ENCODE measurements around the gene TSPEAR. TPM values are rescaled to one million over a fixed set of nuclear protein-coding genes. Genes with fewer than 3 reads are reported as not detected.

The TSPEAR gene
- total and polyA plus RNA-seq, 2 of the 13 experiments (the other 11 are each of a cell fraction or from before 2014, with no cell fraction given) = 0.07 to 0.32 TPM

DNA sequence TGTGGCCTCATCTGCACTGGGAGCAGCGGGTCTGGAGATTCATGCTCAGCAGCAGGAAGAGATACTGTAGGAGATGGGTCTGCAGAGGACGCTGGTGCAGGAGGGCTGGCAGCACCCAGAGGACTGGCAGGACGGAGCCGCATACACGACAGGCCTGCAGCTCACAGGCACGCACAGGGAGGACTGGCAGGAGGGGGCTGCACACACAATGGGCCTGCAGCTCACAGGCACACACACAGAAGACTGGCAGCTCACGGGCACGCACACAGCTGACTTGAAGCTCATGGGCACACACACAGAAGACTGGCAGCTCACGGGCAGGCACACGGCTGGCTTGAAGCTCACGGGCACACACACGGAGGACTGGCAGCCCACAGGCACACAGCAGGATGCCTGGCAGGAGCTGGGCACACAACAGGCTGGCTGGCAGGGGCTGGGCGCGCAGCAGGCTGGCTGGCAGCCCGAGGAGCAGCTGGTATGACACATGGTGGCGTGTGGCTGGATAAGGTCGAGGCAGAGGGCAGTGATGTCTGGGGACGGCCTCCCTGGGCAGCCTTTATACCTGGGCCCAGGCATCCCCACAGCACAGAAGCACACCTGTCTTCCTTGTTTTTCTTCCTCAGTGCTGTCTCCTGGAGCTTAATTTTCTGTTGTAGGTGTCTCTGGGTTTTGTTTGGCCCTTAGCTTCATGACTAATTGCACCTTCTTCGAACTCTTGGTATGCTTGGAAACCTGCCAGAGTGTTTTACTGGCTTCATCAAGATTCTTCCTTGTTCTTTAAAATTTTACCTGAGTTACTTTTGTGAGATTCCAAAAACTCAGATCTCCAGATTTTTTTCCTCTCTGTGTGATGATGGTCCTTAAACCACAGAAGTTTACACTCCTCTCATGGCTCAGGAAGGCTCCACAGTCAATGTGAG, 44.7 kb downstream of the TSPEAR start, which contains the start of gene KRTAP12-2:
KRTAP12-2 (minus strand) TSS at position 527 of the 920 bp plus-strand sequence; CDS start at position 486, 41 bp downstream.
- in situ Hi-C loops (cut with HindIII; ENCODE audit: extremely low pct_ligation_motif_present, low pct_unique_long_range_greater_than_20kb) = no loop called here
- Histone ChIP-seq H3K4me1 (ENCODE audit: insufficient read depth, low read length) (no peaks in the 10 kb centered on the region), H3K27me3 (ENCODE audit: control insufficient read depth in 1 of 2, insufficient read depth in 2 of 2, low read length in 2 of 2) (no peaks in the 10 kb centered on the region; a peak in 1 of 5 replicates), H3K4me3 (replicated peaks in 1 of 3; ENCODE audit: insufficient read depth in 1 of 3, low read depth in 2 of 3, low read length in 3 of 3) (no peak within 1 kb of the TSS), H3K36me3 (replicated peaks in 1 of 2; ENCODE audit: control insufficient read depth in 1 of 2, insufficient read depth in 2 of 2, low read length in 2 of 2) (no peaks in the 10 kb centered on the region), H4K20me1 (ENCODE audit: insufficient read depth, low read length) (no peaks in the 10 kb centered on the region), H3K9ac (ENCODE audit: insufficient read depth, low read depth, low read length) (no peak within 1 kb of the TSS), H3K4me2 (ENCODE audit: low read depth, low read length) (no peak within 1 kb of the TSS), H3K79me2 (ENCODE audit: insufficient read depth, low read length) (no peaks in the 10 kb centered on the region), H2AFZ (ENCODE audit: low read length) (no peak within 1 kb of the TSS), H3K9me3 (ENCODE audit: low read length) (no peaks in the 10 kb centered on the region; the same call in 1 of the 2 replicates), H3K27ac (ENCODE audit: extremely low read length, insufficient read depth, low read length) (no peak within 1 kb of the TSS)
- ATAC-seq (no peak), FAIRE-seq (no peak), DNase-seq (ENCODE audit: low spot score) (no peak)
- POLR2A ChIA-PET = no interaction called here
- WGBS (ENCODE audit: low lambda C conversion rate) = 21% methylated on average over 4 of the region's 19 CpGs
- intact Hi-C loops (cut with micrococcal nuclease; ENCODE audit: unreplicated experiment) = no loop called here
- no TSS peak for BruUV-seq (replicated peaks)
- no peak for TF ChIP-seq KLF12 (CRISPR knock-in tag; IDR thresholded peaks at IDR 0.05; ENCODE audit: borderline replicate concordance)
- TF ChIP-seq, protein P1, sequence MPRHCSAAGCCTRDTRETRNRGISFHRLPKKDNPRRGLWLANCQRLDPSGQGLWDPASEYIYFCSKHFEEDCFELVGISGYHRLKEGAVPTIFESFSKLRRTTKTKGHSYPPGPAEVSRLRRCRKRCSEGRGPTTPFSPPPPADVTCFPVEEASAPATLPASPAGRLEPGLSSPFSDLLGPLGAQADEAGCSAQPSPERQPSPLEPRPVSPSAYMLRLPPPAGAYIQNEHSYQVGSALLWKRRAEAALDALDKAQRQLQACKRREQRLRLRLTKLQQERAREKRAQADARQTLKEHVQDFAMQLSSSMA (CRISPR knock-in tag; IDR thresholded peaks at IDR 0.05) = no peak
- TF ChIP-seq, protein P2, sequence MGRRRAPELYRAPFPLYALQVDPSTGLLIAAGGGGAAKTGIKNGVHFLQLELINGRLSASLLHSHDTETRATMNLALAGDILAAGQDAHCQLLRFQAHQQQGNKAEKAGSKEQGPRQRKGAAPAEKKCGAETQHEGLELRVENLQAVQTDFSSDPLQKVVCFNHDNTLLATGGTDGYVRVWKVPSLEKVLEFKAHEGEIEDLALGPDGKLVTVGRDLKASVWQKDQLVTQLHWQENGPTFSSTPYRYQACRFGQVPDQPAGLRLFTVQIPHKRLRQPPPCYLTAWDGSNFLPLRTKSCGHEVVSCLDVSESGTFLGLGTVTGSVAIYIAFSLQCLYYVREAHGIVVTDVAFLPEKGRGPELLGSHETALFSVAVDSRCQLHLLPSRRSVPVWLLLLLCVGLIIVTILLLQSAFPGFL (CRISPR knock-in tag; IDR thresholded peaks at IDR 0.05) = no peak
- CTCF ChIA-PET (ENCODE audit: low intra/inter-chr PET ratio, low total read pairs) = no interaction called here

DNA sequence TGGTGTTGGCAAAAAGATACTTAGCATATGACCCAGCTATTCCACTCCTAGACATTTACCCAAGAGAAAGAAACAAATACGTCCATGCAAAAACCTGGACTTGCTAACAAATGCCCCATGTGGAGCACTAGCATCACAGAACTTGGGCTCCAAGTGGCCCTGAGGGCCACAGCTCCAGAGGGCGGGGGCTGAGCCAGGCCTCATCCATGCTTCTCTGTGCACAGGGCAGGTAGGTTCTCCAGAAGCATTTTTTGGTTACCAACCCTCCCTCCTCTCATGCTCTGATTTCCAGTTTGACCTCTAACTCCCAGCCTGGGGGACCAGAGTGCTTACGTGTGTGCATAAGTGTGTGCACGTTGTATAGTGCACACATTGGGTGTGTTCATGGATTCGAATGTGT, 46.7 kb downstream of the TSPEAR start:
- Histone ChIP-seq H3K4me2 (ENCODE audit: low read depth, low read length) (no peak overlapping the region), H3K36me3 (replicated peaks in 1 of 2; ENCODE audit: control insufficient read depth in 1 of 2, insufficient read depth in 2 of 2, low read length in 2 of 2) (no peaks in the 10 kb centered on the region), H3K27ac (ENCODE audit: extremely low read length, insufficient read depth, low read length) (no peak overlapping the region), H3K27me3 (ENCODE audit: control insufficient read depth in 1 of 2, insufficient read depth in 2 of 2, low read length in 2 of 2) (no peaks in the 10 kb centered on the region; a peak in 1 of 5 replicates), H4K20me1 (ENCODE audit: insufficient read depth, low read length) (no peaks in the 10 kb centered on the region), H3K4me1 (ENCODE audit: insufficient read depth, low read length) (no peaks in the 10 kb centered on the region), H3K4me3 (replicated peaks in 1 of 3; ENCODE audit: insufficient read depth in 1 of 3, low read depth in 2 of 3, low read length in 3 of 3) (no peak overlapping the region), H3K9me3 (ENCODE audit: low read length) (no peaks in the 10 kb centered on the region), H2AFZ (ENCODE audit: low read length) (no peak overlapping the region), H3K9ac (ENCODE audit: insufficient read depth, low read depth, low read length) (no peak overlapping the region), H3K79me2 (ENCODE audit: insufficient read depth, low read length) (no peaks in the 10 kb centered on the region)
- BruUV-seq (replicated peaks) = no TSS peak
- ATAC-seq = no peak
- WGBS (ENCODE audit: low lambda C conversion rate) = 21% methylated on average over 4 of the region's 5 CpGs
- ChIA-PET POLR2A (no interaction called here), CTCF (ENCODE audit: low intra/inter-chr PET ratio, low total read pairs) (no interaction called here)
- no peak for FAIRE-seq
- intact Hi-C loops (cut with micrococcal nuclease; ENCODE audit: unreplicated experiment) = no loop called here
- in situ Hi-C loops (cut with HindIII; ENCODE audit: extremely low pct_ligation_motif_present, low pct_unique_long_range_greater_than_20kb) = no loop called here
- DNase-seq (ENCODE audit: low spot score) = no peak
- TF ChIP-seq KDM5B (CRISPR knock-in tag; IDR thresholded peaks at IDR 0.05; ENCODE audit: borderline replicate concordance) (no peak), ZNF543 (CRISPR knock-in tag; IDR thresholded peaks at IDR 0.05) (no peak), ZNF160 (CRISPR knock-in tag; IDR thresholded peaks at IDR 0.05) (no peak), RAD21 (CRISPR knock-in tag; IDR thresholded peaks at IDR 0.05) (no peak), HCFC1 (IDR thresholded peaks at IDR 0.05; ENCODE audit: low read depth, low read length) (no peak), MAFG (CRISPR knock-in tag; IDR thresholded peaks at IDR 0.05) (no peak), ZBTB21 (CRISPR knock-in tag; IDR thresholded peaks at IDR 0.05) (no peak), ZNF383 (CRISPR knock-in tag; IDR thresholded peaks at IDR 0.05; ENCODE audit: borderline replicate concordance) (no peak), DNMT1 (CRISPR knock-in tag; IDR thresholded peaks at IDR 0.05) (no peak)
- TF ChIP-seq, protein P3, sequence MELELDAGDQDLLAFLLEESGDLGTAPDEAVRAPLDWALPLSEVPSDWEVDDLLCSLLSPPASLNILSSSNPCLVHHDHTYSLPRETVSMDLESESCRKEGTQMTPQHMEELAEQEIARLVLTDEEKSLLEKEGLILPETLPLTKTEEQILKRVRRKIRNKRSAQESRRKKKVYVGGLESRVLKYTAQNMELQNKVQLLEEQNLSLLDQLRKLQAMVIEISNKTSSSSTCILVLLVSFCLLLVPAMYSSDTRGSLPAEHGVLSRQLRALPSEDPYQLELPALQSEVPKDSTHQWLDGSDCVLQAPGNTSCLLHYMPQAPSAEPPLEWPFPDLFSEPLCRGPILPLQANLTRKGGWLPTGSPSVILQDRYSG (CRISPR knock-in tag; IDR thresholded peaks at IDR 0.05) = no peak
- TF ChIP-seq, protein P4, sequence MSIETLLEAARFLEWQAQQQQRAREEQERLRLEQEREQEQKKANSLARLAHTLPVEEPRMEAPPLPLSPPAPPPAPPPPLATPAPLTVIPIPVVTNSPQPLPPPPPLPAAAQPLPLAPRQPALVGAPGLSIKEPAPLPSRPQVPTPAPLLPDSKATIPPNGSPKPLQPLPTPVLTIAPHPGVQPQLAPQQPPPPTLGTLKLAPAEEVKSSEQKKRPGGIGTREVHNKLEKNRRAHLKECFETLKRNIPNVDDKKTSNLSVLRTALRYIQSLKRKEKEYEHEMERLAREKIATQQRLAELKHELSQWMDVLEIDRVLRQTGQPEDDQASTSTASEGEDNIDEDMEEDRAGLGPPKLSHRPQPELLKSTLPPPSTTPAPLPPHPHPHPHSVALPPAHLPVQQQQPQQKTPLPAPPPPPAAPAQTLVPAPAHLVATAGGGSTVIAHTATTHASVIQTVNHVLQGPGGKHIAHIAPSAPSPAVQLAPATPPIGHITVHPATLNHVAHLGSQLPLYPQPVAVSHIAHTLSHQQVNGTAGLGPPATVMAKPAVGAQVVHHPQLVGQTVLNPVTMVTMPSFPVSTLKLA (IDR thresholded peaks at IDR 0.05) = no peak
